ENCODE results near the gene EGF.
A peak's percentile ranks its signal among the peaks of the same experiment; 100 is the strongest.
"Not testable (repeated sequence)": the region's sequence is repeated elsewhere in the genome, so short reads cannot be mapped to it uniquely, and the experiment has no call there.

The EGF gene

GRCh38 chr4:110039164-110039563, 126.5 kb downstream of the EGF start:
- not testable (repeated sequence) for DNase-seq (ENCODE audit: low spot score)

GRCh38 chr4:110041735-110042134, 129.1 kb downstream of the EGF start:
- DNase-seq (ENCODE audit: low spot score): no peak

- DNase-seq (ENCODE audit: low spot score): no peak
These were observed 130.1 kb downstream of the EGF start for GRCh38 chr4:110042545-110043517.

GRCh38 chr4:110046588-110047049, 133.9 kb downstream of the EGF start:
- no peak for DNase-seq (ENCODE audit: low spot score)

- peak; percentile 78 for DNase-seq (ENCODE audit: low spot score)
These were observed 137.6 kb downstream of the EGF start for GRCh38 chr4:110049951-110050925.

- DNase-seq (ENCODE audit: low spot score): peak; percentile 67
These were observed 142.6 kb downstream of the EGF start for GRCh38 chr4:110055158-110055768.

- DNase-seq (ENCODE audit: low spot score): no peak
These were observed 146.0 kb downstream of the EGF start for GRCh38 chr4:110058677-110059076.

- DNase-seq (ENCODE audit: low spot score): peak; percentile 26
These were observed 147.0 kb downstream of the EGF start for GRCh38 chr4:110059556-110060191.

- DNase-seq (ENCODE audit: low spot score): no peak
These were observed 148.4 kb downstream of the EGF start for GRCh38 chr4:110061076-110061475.
